GM12891 (cell line): Measurements from ENCODE around the gene TUBB1.

ENCODE experiments used
- DNase-seq: peaks from one replicate; pipeline ENCODE4 v3.0.0; 2011; ENCODE audit warnings: low spot score; ENCODE audit not compliant: insufficient read length
- FAIRE-seq: peaks from 2 replicates; lab custom pipeline; 2011; peaks lifted over from hg19 to GRCh38; lab: Jason Lieb, UNC
- PAX5 ChIP-seq: IDR thresholded peaks from 2 replicates; pipeline ENCODE4 v1.6.1; 2011; ENCODE audit warnings: low read length, moderate library complexity, mild to moderate bottlenecking; ENCODE audit not compliant: insufficient read depth, severe bottlenecking
- POLR2A ChIP-seq: IDR thresholded peaks from 2 replicates; pipeline ENCODE4 v1.6.1; 2011; ENCODE audit warnings: low read depth, low read length, control low read depth
- POLR2AphosphoS5 ChIP-seq: IDR thresholded peaks from 2 replicates; pipeline ENCODE4 v1.6.1; 2011; ENCODE audit warnings: low read depth, low read length, control low read depth
- POU2F2 ChIP-seq: IDR thresholded peaks from 2 replicates; pipeline ENCODE4 v1.6.1; 2011; ENCODE audit warnings: low read depth, mild to moderate bottlenecking, control low read depth, low read length, moderate library complexity
- SPI1 ChIP-seq: IDR thresholded peaks from 2 replicates; pipeline ENCODE4 v1.6.1; 2011; ENCODE audit warnings: low read depth, low read length, control low read depth
- TAF1 ChIP-seq: IDR thresholded peaks from 2 replicates; pipeline ENCODE4 v1.6.1; 2011; ENCODE audit warnings: low read depth, low read length, control low read depth

Gene TUBB1

GRCh38 chr20:59047938-59048680, 28.9 kb downstream of the TUBB1 start:
- DNase-seq (no peak), FAIRE-seq (no peak)
- TF ChIP-seq SPI1: no peak
- TF ChIP-seq TAF1: no peak
- TF ChIP-seq POLR2AphosphoS5: no peak
- no peak for TF ChIP-seq POU2F2
- TF ChIP-seq PAX5: no peak

- no peak for FAIRE-seq
- no peak for DNase-seq
- TF ChIP-seq POLR2AphosphoS5 (no peak), PAX5 (no peak), POLR2A (no peak), TAF1 (no peak), SPI1 (no peak), POU2F2 (no peak)
Observed at GRCh38 chr20:59048681-59049030, 29.4 kb downstream of the TUBB1 start.

- FAIRE-seq (no peak), DNase-seq (no peak)
- TF ChIP-seq POLR2A (no peak), POLR2AphosphoS5 (no peak), POU2F2 (no peak), TAF1 (no peak), PAX5 (no peak), SPI1 (no peak)
Observed at GRCh38 chr20:59050437-59050836, 31.2 kb downstream of the TUBB1 start.

GRCh38 chr20:59051666-59052185, 32.5 kb downstream of the TUBB1 start:
- TF ChIP-seq POLR2A: no peak
- TF ChIP-seq POLR2AphosphoS5: no peak
- TF ChIP-seq POU2F2: no peak
- TF ChIP-seq TAF1: no peak
- no peak for TF ChIP-seq PAX5
- no peak for TF ChIP-seq SPI1
- FAIRE-seq (no peak), DNase-seq (no peak)

GRCh38 chr20:59055302-59055701, 36.1 kb downstream of the TUBB1 start:
- FAIRE-seq: no peak
- no peak for DNase-seq
- TF ChIP-seq POU2F2: no peak
- no peak for TF ChIP-seq TAF1
- TF ChIP-seq PAX5: no peak
- no peak for TF ChIP-seq POLR2A
- TF ChIP-seq SPI1: no peak

- no peak for DNase-seq
- no peak for TF ChIP-seq PAX5
- no peak for TF ChIP-seq POLR2A
- TF ChIP-seq TAF1: no peak
- no peak for TF ChIP-seq POLR2AphosphoS5
- TF ChIP-seq SPI1: no peak
- TF ChIP-seq POU2F2: no peak
- FAIRE-seq: no peak
Observed at GRCh38 chr20:59062081-59062480, 42.9 kb downstream of the TUBB1 start.

- FAIRE-seq: no peak
- TF ChIP-seq POU2F2 (no peak), POLR2A (no peak)
- no peak for DNase-seq
Observed at GRCh38 chr20:59063358-59064213, 44.4 kb downstream of the TUBB1 start.

GRCh38 chr20:59064214-59064722, 45.0 kb downstream of the TUBB1 start:
- no peak for DNase-seq
- FAIRE-seq: no peak
- no peak for TF ChIP-seq POLR2A
- TF ChIP-seq TAF1: no peak
- no peak for TF ChIP-seq PAX5
- no peak for TF ChIP-seq POLR2AphosphoS5
- TF ChIP-seq SPI1: no peak
- TF ChIP-seq POU2F2: no peak

GRCh38 chr20:59068534-59068933, 49.3 kb downstream of the TUBB1 start:
- FAIRE-seq (no peak), DNase-seq (no peak)
- TF ChIP-seq SPI1 (no peak), TAF1 (no peak), POU2F2 (no peak), POLR2A (no peak), POLR2AphosphoS5 (no peak), PAX5 (no peak)

- FAIRE-seq: no peak
- DNase-seq: no peak
- TF ChIP-seq POLR2AphosphoS5 (no peak), TAF1 (no peak), POLR2A (no peak), SPI1 (no peak), POU2F2 (no peak), PAX5 (no peak)
Observed at GRCh38 chr20:59069026-59069425, 49.8 kb downstream of the TUBB1 start.

- FAIRE-seq (no peak), DNase-seq (peak; percentile 10)
- TF ChIP-seq PAX5: no peak
Observed at GRCh38 chr20:59071216-59071615, 52.0 kb downstream of the TUBB1 start.
